WTC11 (cell line): ENCODE results near the gene U2AF2.

Source experiments
- CTCF ChIP-seq: fragments of 200-600 bp; IDR thresholded peaks from 2 replicates; pipeline ENCODE4 v1.8.0; 2022; ENCODE audit warnings: antibody characterized with exemption
- ELF4 ChIP-seq: sonication (generic); formaldehyde crosslinking; IDR thresholded peaks from 2 replicates; pipeline ENCODE4 v1.8.1; 2022; ENCODE audit warnings: low read depth, mild to moderate bottlenecking, moderate library complexity, missing genetic modification reagents
- FOXP4 ChIP-seq: sonication (generic); formaldehyde crosslinking; IDR thresholded peaks from 2 replicates; pipeline ENCODE4 v1.8.0; 2022; ENCODE audit warnings: mild to moderate bottlenecking, missing genetic modification reagents
- HMGA2 ChIP-seq: fragments of 250-450 bp; sonication (Bioruptor Pico); IDR thresholded peaks from 2 replicates; pipeline ENCODE4 v1.4.0; 2021; ENCODE audit warnings: mild to moderate bottlenecking, moderate library complexity
- MAX ChIP-seq: sonication (generic); formaldehyde crosslinking; IDR thresholded peaks from 2 replicates; pipeline ENCODE4 v1.8.0; 2022; ENCODE audit warnings: mild to moderate bottlenecking, missing genetic modification reagents
- NR1H2 ChIP-seq: sonication (generic); formaldehyde crosslinking; IDR thresholded peaks from 2 replicates; pipeline ENCODE4 v1.9.0; 2021; ENCODE audit warnings: mild to moderate bottlenecking, moderate library complexity, missing genetic modification reagents
- NR3C1 ChIP-seq: sonication (generic); formaldehyde crosslinking; conservative IDR thresholded peaks from 2 replicates; pipeline ENCODE4 v1.8.1; 2023; ENCODE audit warnings: low read depth, mild to moderate bottlenecking, missing genetic modification reagents
- PRDM15 ChIP-seq: sonication (generic); formaldehyde crosslinking; IDR thresholded peaks from 2 replicates; pipeline ENCODE4 v1.8.0; 2022; ENCODE audit warnings: missing genetic modification reagents
- USF1 ChIP-seq: sonication (generic); formaldehyde crosslinking; IDR thresholded peaks from 2 replicates; pipeline ENCODE4 v1.8.0; 2022; ENCODE audit warnings: mild to moderate bottlenecking, missing genetic modification reagents

GRCh38 chr19:55660991-55661390, 6.2 kb downstream of the U2AF2 start:
- TF ChIP-seq NR3C1 (CRISPR knock-in tag): no peak
- TF ChIP-seq CTCF: no peak
- TF ChIP-seq FOXP4 (CRISPR knock-in tag): no peak
- TF ChIP-seq PRDM15: no peak
- TF ChIP-seq HMGA2 (CRISPR knock-in tag): no peak
- TF ChIP-seq MAX: no peak
- TF ChIP-seq ELF4: no peak
- TF ChIP-seq NR1H2 (CRISPR knock-in tag): no peak
- TF ChIP-seq USF1 (CRISPR knock-in tag): no peak
